Body of pancreas (tissue), 4 donors: Measurements from ENCODE around the gene ARHGDIA.
A peak's percentile ranks its signal among the peaks of the same experiment; 100 is the strongest.

Experiments
- POLR2A ChIP-seq, 3 donors: fragments of 450-650 bp; IDR thresholded peaks; one replicate each; pipeline ENCODE4 v1.6.1; 2016; ENCODE audit warnings: antibody characterized with exemption in 3 of 3, mild to moderate bottlenecking in 2 of 3
- TF ChIP-seq, protein P1 (sequence below), 7 experiments: fragments of 450-650 bp in 4 of 7; fragments of 200-600 bp in 3 of 7; sonication (generic) in 3 of 7; IDR thresholded peaks; one replicate each; pipeline ENCODE4 v1.5.1; 2016 to 2019; ENCODE audit warnings: antibody characterized with exemption in 7 of 7

DNA sequence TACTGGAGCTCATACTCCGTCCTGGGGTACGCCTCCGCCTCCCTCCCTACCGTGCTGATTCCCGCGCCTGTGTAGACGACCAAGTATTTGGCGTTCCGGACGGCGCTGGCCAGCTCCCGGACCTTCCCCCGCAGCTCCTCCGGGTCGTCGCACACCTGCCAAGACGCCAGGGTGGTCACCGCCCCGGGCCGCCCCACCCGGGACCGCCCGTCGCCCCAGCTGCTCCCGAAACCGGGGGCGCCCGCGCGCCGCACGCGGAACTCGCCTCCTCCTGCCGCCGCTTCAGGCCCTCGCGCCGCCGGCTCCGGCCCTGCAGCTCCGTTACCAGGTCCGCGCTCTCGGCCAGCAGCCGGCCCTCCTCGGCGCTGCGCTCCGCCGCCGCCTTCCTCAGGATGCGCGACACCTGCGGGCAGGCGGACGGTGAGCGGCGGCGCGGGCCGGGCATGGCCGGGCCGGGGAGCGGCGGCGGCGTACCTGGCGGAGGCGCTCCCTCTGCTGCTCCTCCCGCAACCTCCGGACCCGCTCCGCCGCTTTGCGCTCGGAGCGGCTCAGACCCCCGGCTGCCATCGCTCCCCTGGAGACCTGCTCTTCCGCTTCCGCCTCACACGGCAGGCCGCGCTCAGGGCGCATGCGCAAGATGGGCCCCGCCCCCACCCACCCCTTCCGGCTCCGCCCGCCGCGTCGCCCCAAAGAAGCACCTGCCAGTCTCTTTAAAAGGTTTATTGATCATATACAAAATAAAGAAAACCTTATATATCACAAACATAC is 46.6 kb upstream of the ARHGDIA start, which contains the start of gene SIRT7:
- TF ChIP-seq, protein P1, sequence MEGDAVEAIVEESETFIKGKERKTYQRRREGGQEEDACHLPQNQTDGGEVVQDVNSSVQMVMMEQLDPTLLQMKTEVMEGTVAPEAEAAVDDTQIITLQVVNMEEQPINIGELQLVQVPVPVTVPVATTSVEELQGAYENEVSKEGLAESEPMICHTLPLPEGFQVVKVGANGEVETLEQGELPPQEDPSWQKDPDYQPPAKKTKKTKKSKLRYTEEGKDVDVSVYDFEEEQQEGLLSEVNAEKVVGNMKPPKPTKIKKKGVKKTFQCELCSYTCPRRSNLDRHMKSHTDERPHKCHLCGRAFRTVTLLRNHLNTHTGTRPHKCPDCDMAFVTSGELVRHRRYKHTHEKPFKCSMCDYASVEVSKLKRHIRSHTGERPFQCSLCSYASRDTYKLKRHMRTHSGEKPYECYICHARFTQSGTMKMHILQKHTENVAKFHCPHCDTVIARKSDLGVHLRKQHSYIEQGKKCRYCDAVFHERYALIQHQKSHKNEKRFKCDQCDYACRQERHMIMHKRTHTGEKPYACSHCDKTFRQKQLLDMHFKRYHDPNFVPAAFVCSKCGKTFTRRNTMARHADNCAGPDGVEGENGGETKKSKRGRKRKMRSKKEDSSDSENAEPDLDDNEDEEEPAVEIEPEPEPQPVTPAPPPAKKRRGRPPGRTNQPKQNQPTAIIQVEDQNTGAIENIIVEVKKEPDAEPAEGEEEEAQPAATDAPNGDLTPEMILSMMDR (IDR thresholded peaks at IDR 0.05) = no peak
- peak; percentile 43 to 56 (median 47) for TF ChIP-seq POLR2A (IDR thresholded peaks at IDR 0.05)
